H7 (cell line): Measurements from ENCODE around the gene CLDND1. TPM values are rescaled to one million over a fixed set of nuclear protein-coding genes. Genes with fewer than 3 reads are reported as not detected.

Source experiments
- DNase-seq: peaks from one replicate; pipeline ENCODE4 v3.0.0; 2012
- H3K27me3 ChIP-seq: 2 replicates; pipeline ENCODE4 v1.6.0; 2011; ENCODE audit warnings: mild to moderate bottlenecking, low read length; ENCODE audit not compliant: control insufficient read depth, insufficient read depth
- H3K36me3 ChIP-seq: replicated peaks from 2 replicates; pipeline ENCODE4 v1.5.1; 2011; ENCODE audit warnings: low read length; ENCODE audit not compliant: control insufficient read depth, insufficient read depth
- H3K4me3 ChIP-seq: 2 replicates; pipeline ENCODE4 v1.5.1; 2011; ENCODE audit warnings: low read depth, mild to moderate bottlenecking, control low read depth, low read length, moderate library complexity; ENCODE audit not compliant: insufficient read depth
- total RNA-seq: library from RNA; depleted of rRNA; stranded (reverse); fragments of >200 nt; shearing (Covaris generic); gene quantifications from 2 replicates; pipeline ENCODE4 v1.2.3, GENCODE V29; 2014

CLDND1 gene
- total RNA-seq, 1 experiment from 2014 or later: 58.1 TPM

GRCh38 chr3:98556164-98557130 lies 33.7 kb upstream of the CLDND1 start:
- Histone ChIP-seq H3K36me3 (no peaks in the 10 kb centered on the region), H3K4me3 (no peak overlapping the region), H3K27me3 (no peaks in the 10 kb centered on the region)
- DNase-seq: no peak

GRCh38 chr3:98555025-98555379 lies 32.3 kb upstream of the CLDND1 start:
- Histone ChIP-seq H3K27me3 (no peaks in the 10 kb centered on the region), H3K36me3 (no peaks in the 10 kb centered on the region), H3K4me3 (no peak overlapping the region)
- no peak for DNase-seq

DNA sequence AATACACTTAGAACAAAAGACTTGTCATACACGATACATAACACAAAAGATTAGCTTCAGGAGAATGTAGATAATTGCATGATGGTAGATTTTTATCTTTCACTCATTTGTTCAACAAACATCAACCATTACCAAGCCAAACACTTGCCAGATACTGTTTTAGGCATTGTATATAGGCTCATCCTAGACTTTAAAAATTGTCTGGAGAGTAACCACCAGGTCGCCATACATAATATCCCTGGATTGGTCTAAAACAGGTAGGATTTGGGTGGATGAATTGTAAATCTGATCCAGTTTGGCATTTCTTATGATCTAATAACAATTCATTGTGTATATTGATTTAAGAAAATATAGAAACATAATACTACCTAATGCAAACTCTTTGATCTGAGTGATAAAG lies 31.9 kb upstream of the CLDND1 start:
- Histone ChIP-seq H3K4me3 (no peak overlapping the region), H3K27me3 (no peaks in the 10 kb centered on the region), H3K36me3 (no peaks in the 10 kb centered on the region)
- DNase-seq: no peak

DNA sequence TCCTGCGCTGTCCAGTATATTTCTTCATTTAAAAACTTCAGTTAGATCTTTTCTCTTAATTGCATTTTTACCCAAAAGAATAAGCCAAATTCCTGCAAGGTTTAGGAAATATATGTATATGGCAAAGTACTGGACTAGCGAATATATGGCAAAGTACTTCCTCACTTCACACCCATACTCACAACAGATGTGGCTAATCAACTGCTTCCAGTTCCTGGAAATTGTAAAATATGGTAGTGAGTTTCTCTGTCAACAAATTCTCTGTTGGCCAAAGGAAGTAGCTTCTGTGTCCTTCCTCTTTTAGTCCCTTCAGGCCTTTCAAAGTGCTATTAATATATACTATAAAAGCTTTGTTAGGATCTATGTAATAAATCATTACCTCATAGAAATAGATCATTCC lies 31.1 kb upstream of the CLDND1 start:
- H3K27me3 ChIP-seq: no peaks in the 10 kb centered on the region
- no peak overlapping the region for H3K4me3 ChIP-seq
- DNase-seq: no peak
- no peaks in the 10 kb centered on the region for H3K36me3 ChIP-seq

DNA sequence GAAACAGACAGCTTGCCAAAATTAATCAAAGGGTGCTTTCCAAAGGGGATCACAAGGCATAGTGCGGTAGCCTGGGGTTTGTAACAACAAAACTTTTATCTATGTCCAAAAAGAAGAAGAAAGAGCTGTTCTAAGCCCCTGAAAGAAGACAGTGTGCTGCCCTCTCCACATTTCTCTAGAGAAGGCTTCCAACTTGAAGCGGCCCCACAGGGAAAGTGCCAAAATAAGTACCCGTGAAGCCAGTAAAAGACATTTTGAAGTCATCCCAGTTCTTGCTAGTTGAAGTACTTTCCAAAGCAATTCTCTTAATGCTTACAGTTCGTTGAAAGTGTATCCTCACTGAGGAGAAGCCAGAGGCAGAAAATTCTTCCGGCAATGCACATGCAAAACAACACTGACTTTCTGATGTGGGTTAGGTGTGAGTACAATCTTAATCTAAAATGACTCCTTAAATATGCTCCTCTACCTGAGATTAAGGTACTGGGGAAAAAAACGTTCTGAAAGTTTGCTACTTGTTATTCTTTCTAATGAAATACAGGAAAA lies 30.4 kb upstream of the CLDND1 start:
- Histone ChIP-seq H3K4me3 (no peak overlapping the region), H3K36me3 (no peaks in the 10 kb centered on the region), H3K27me3 (no peaks in the 10 kb centered on the region)
- DNase-seq: no peak

- H3K27me3 ChIP-seq: no peaks in the 10 kb centered on the region
- DNase-seq: no peak
- no peak overlapping the region for H3K4me3 ChIP-seq
- H3K36me3 ChIP-seq: no peaks in the 10 kb centered on the region
Measured at GRCh38 chr3:98552232-98553020, 29.7 kb upstream of the CLDND1 start.

DNA sequence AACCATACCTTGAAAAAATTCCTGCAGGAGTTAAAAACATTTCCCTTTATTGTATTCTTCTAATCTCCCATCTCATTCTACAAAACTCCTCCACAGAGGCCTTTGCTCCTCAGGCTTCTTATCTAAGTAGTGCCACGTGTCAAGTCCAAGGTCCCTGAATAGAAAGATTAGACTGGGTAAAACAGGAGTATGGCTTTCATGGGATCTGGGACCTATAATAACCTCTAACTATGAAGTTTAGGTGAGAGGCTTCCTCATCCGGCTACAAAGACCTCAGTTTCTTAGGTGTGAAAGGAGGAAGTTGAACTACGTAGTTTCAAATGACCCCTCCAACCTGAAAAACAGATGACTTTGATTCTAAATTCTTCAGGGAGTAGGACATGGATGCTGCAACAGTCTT lies 29.1 kb upstream of the CLDND1 start:
- H3K27me3 ChIP-seq: no peaks in the 10 kb centered on the region
- no peak overlapping the region for H3K4me3 ChIP-seq
- H3K36me3 ChIP-seq: no peaks in the 10 kb centered on the region
- DNase-seq: no peak

DNA sequence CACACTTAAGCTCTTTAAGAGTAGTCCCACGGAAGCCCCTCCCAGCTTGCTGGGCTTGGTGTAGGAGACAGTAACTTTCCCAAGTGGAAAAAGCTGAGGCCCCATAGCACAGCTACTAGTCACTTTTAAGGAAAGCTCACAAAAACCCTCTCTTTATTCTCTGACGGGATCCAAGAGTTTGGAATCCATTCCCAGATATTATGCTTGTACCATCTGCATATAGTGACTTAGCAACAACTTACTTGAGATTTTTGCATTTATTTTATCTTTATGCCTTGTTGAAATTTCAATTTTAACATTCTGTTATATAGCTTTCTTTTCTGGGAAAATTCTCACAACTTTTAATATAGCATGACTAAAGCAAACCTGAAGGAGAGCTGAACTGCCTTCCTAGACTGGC lies 28.5 kb upstream of the CLDND1 start:
- Histone ChIP-seq H3K36me3 (no peaks in the 10 kb centered on the region), H3K4me3 (no peak overlapping the region), H3K27me3 (no peaks in the 10 kb centered on the region)
- no peak for DNase-seq

- H3K4me3 ChIP-seq: no peak overlapping the region
- no peaks in the 10 kb centered on the region for H3K27me3 ChIP-seq
- DNase-seq: no peak
Measured at GRCh38 chr3:98550833-98551232, 28.1 kb upstream of the CLDND1 start.

DNA sequence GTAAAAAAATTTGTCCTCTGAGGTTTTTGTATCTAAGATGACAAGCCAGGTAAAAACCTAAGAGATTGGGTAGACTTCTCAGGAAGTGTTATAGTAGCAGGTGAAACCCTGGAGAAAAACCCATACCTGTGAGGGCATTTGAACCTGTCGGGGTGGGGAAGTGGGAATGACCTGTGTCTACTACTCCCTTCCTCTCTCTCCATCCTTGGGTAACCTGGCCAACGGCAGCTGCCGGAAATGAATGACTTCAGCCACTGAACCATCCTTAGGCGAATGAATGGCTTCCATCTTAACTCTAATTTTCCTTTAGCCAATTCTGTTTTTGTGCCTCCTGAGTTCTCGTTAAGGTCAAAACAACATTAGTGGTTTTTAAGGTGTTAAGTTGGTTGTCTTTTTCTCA lies 25.8 kb upstream of the CLDND1 start:
- H3K27me3 ChIP-seq: no peaks in the 10 kb centered on the region
- H3K4me3 ChIP-seq: no peak overlapping the region
- no peak for DNase-seq

More at GRCh38 chr3:98550833-98551232, 28.1 kb upstream of the CLDND1 start:
- no peaks in the 10 kb centered on the region for H3K36me3 ChIP-seq

GRCh38 chr3:98545940-98546339 lies 23.2 kb upstream of the CLDND1 start:
- DNase-seq: no peak
- Histone ChIP-seq H3K36me3 (no peaks in the 10 kb centered on the region), H3K27me3 (no peaks in the 10 kb centered on the region), H3K4me3 (no peak overlapping the region)

More for the DNA sequence above, 25.8 kb upstream of the CLDND1 start:
- H3K36me3 ChIP-seq: no peaks in the 10 kb centered on the region

- H3K4me3 ChIP-seq: no peak overlapping the region
- H3K27me3 ChIP-seq: no peaks in the 10 kb centered on the region
- DNase-seq: no peak
- H3K36me3 ChIP-seq: no peaks in the 10 kb centered on the region
Measured at GRCh38 chr3:98542623-98543022, 19.9 kb upstream of the CLDND1 start.

GRCh38 chr3:98541695-98542094 lies 19.0 kb upstream of the CLDND1 start:
- no peak for DNase-seq
- no peaks in the 10 kb centered on the region for H3K36me3 ChIP-seq
- H3K27me3 ChIP-seq: no peaks in the 10 kb centered on the region
- H3K4me3 ChIP-seq: no peak overlapping the region

DNA sequence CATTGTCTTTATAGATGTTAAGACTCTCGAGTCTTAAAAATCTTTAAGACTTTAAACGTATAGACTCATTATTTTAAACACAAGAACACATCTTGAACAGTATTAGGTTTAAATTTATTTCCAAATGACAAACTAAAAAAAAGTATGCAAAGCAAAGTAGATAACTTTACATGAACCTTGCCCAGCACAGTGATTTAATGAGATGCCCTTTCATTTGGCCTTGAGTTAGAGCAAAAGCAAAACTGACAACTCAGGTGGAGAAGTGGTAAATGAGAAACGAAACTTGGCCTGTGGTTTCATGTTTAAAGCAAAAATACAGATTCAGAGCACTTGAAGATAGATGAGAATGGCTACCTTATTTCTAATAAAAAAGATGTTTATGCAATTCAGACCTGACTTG lies 17.6 kb upstream of the CLDND1 start:
- DNase-seq: no peak
- H3K36me3 ChIP-seq: no peaks in the 10 kb centered on the region
- no peaks in the 10 kb centered on the region for H3K27me3 ChIP-seq
- H3K4me3 ChIP-seq: no peak overlapping the region
